ENCODE measurements around the gene PTPRN2. TPM values are rescaled to one million over a fixed set of nuclear protein-coding genes. Genes with fewer than 3 reads are reported as not detected.

PTPRN2 gene
- total RNA-seq, 1 experiment from 2014 or later = 2.1 TPM

GRCh38 chr7:157764946-157765537 is 822.6 kb downstream of the PTPRN2 start:
- Histone ChIP-seq H3K4me2 (ENCODE audit: low read length) (no peak overlapping the region), H3K4me1 (ENCODE audit: control insufficient read depth in 1 of 2, insufficient read depth in 2 of 2, low read length in 2 of 2) (no peaks in the 10 kb centered on the region), H4K20me1 (ENCODE audit: insufficient read depth) (no peaks in the 10 kb centered on the region), H3K4me3 (replicated peaks in 1 of 2; ENCODE audit: low read depth in 1 of 2, low read length in 2 of 2) (no peak overlapping the region), H3K9me3 (ENCODE audit: control insufficient read depth in 1 of 2, insufficient read depth in 1 of 2, low read depth in 1 of 2, low read length in 2 of 2) (peaks cover 0 to 2% of the 10 kb centered on the region in 2 experiments; a peak in 1 of 4 replicates), H3K79me2 (ENCODE audit: insufficient read depth, low read length) (no peaks in the 10 kb centered on the region), H3K36me3 (ENCODE audit: control insufficient read depth in 1 of 2, insufficient read depth in 2 of 2, low read length in 2 of 2) (no peaks in the 10 kb centered on the region), H3K27me3 (ENCODE audit: insufficient read depth, low read length) (no peaks in the 10 kb centered on the region), H2AFZ (ENCODE audit: low read depth, low read length, poor library complexity, severe bottlenecking) (no peak overlapping the region), H3K27ac (ENCODE audit: low read depth, low read length) (no peak overlapping the region), H3K9me2 (ENCODE audit: insufficient read depth) (no peaks in the 10 kb centered on the region), H3K9ac (ENCODE audit: low read length) (no peak overlapping the region)
- intact Hi-C loops (cut with micrococcal nuclease) = no loop called here
- ATAC-seq (no peak), DNase-seq (ENCODE audit: low read depth, low spot score) (no peak)
- ChIA-PET CTCF (no interaction called here), POLR2A (no interaction called here), RAD21 (ENCODE audit: low non-redundant PET in 1 of 2, low total read pairs in 2 of 2, uncharacterized antibody in 2 of 2, unreplicated experiment in 2 of 2) (no interaction called here)
- BruUV-seq (replicated peaks) = no TSS peak
- TF ChIP-seq SP1 (IDR thresholded peaks at IDR 0.05; ENCODE audit: low read depth) (no peak), ZBTB33 (IDR thresholded peaks at IDR 0.05; ENCODE audit: extremely low read depth, insufficient replicate concordance, low read length) (no peak)
- TF ChIP-seq, protein P1, sequence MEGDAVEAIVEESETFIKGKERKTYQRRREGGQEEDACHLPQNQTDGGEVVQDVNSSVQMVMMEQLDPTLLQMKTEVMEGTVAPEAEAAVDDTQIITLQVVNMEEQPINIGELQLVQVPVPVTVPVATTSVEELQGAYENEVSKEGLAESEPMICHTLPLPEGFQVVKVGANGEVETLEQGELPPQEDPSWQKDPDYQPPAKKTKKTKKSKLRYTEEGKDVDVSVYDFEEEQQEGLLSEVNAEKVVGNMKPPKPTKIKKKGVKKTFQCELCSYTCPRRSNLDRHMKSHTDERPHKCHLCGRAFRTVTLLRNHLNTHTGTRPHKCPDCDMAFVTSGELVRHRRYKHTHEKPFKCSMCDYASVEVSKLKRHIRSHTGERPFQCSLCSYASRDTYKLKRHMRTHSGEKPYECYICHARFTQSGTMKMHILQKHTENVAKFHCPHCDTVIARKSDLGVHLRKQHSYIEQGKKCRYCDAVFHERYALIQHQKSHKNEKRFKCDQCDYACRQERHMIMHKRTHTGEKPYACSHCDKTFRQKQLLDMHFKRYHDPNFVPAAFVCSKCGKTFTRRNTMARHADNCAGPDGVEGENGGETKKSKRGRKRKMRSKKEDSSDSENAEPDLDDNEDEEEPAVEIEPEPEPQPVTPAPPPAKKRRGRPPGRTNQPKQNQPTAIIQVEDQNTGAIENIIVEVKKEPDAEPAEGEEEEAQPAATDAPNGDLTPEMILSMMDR (IDR thresholded peaks at IDR 0.05 in 2 of 3, conservative IDR thresholded peaks at IDR 0.05 in 1 of 3; ENCODE audit: borderline replicate concordance in 1 of 3, insufficient read depth in 1 of 3, low read depth in 2 of 3, low read length in 2 of 3) = no peak

DNA sequence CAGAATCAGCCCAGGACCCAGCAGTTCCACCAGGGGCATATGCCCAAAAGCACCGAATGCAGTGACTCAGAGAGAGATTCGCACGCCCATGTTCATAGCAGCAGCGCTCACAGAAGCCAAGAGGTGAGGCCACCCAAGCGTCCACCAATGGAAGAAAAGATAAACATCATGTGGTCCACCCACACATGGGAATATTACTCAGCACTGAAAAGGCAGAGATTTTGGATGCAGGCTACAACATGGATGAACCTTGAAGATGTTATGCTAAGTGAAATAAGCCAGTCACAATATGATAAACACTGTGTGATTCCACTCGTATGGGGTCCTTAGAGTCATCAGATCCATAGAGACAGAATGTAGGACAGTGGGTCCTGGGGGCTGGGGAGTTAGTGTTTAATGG is 823.4 kb downstream of the PTPRN2 start:
- Histone ChIP-seq H3K79me2 (ENCODE audit: insufficient read depth, low read length) (no peaks in the 10 kb centered on the region), H3K4me1 (ENCODE audit: control insufficient read depth in 1 of 2, insufficient read depth in 2 of 2, low read length in 2 of 2) (no peaks in the 10 kb centered on the region), H3K27me3 (ENCODE audit: insufficient read depth, low read length) (no peaks in the 10 kb centered on the region), H3K9me3 (ENCODE audit: control insufficient read depth in 1 of 2, insufficient read depth in 1 of 2, low read depth in 1 of 2, low read length in 2 of 2) (peaks cover 0 to 2% of the 10 kb centered on the region in 2 experiments; a peak in 1 of 4 replicates), H3K36me3 (ENCODE audit: control insufficient read depth in 1 of 2, insufficient read depth in 2 of 2, low read length in 2 of 2) (no peaks in the 10 kb centered on the region), H2AFZ (ENCODE audit: low read depth, low read length, poor library complexity, severe bottlenecking) (no peak overlapping the region), H3K9ac (ENCODE audit: low read length) (no peak overlapping the region), H4K20me1 (ENCODE audit: insufficient read depth) (no peaks in the 10 kb centered on the region), H3K4me3 (replicated peaks in 1 of 2; ENCODE audit: low read depth in 1 of 2, low read length in 2 of 2) (no peak overlapping the region), H3K27ac (ENCODE audit: low read depth, low read length) (no peak overlapping the region), H3K9me2 (ENCODE audit: insufficient read depth) (no peaks in the 10 kb centered on the region), H3K4me2 (ENCODE audit: low read length) (no peak overlapping the region)
- ChIA-PET POLR2A (no interaction called here), RAD21 (ENCODE audit: low non-redundant PET in 1 of 2, low total read pairs in 2 of 2, uncharacterized antibody in 2 of 2, unreplicated experiment in 2 of 2) (no interaction called here), CTCF (no interaction called here)
- ATAC-seq (no peak), DNase-seq (ENCODE audit: low read depth, low spot score) (no peak)
- no TSS peak for BruUV-seq (replicated peaks)
- intact Hi-C loops (cut with micrococcal nuclease) = no loop called here
- TF ChIP-seq ZBTB33 (IDR thresholded peaks at IDR 0.05; ENCODE audit: extremely low read depth, insufficient replicate concordance, low read length) (no peak), FOSL1 (IDR thresholded peaks at IDR 0.05; ENCODE audit: low read depth) (no peak), YY1 (IDR thresholded peaks at IDR 0.05; ENCODE audit: extremely low read depth, insufficient replicate concordance, low read depth, low read length) (no peak), ZNF274 (IDR thresholded peaks at IDR 0.05; ENCODE audit: low read depth, low read length) (no peak), EGR1 (IDR thresholded peaks at IDR 0.05; ENCODE audit: low read depth) (no peak), POLR2A (IDR thresholded peaks at IDR 0.05; ENCODE audit: borderline replicate concordance, extremely low read depth, insufficient read depth, insufficient read length) (no peak), SRF (IDR thresholded peaks at IDR 0.05; ENCODE audit: low read depth) (no peak), CEBPB (IDR thresholded peaks at IDR 0.05; ENCODE audit: low read depth) (no peak), ZFX (IDR thresholded peaks at IDR 0.05) (no peak), CBX3 (IDR thresholded peaks at IDR 0.05; ENCODE audit: low read depth) (no peak), MAX (IDR thresholded peaks at IDR 0.05) (no peak)
